SK-N-SH (cell line): ENCODE measurements around the gene SFXN5.

Experiments
- ELF1 ChIP-seq: IDR thresholded peaks from 2 replicates; pipeline ENCODE4 v1.4.0; 2012
- EZH2phosphoT487 ChIP-seq: fragments of 200-600 bp; sonication (generic); IDR thresholded peaks from 2 replicates; pipeline ENCODE4 v1.6.1; 2017; ENCODE audit warnings: low read depth, mixed run types, mild to moderate bottlenecking, antibody characterized with exemption, moderate library complexity, borderline replicate concordance
- FOXJ3 ChIP-seq: sonication (generic); formaldehyde crosslinking; IDR thresholded peaks from 2 replicates; pipeline ENCODE4 v1.5.1; 2020; ENCODE audit warnings: mild to moderate bottlenecking, missing genetic modification reagents
- GABPA ChIP-seq: IDR thresholded peaks from 2 replicates; pipeline ENCODE4 v1.4.0; 2012; ENCODE audit warnings: low read depth, mild to moderate bottlenecking
- NRF1 ChIP-seq: IDR thresholded peaks from 2 replicates; pipeline ENCODE4 v1.6.1; 2012; ENCODE audit warnings: low read depth, mild to moderate bottlenecking, low read length
- POLR2AphosphoS5 ChIP-seq: IDR thresholded peaks from 2 replicates; pipeline ENCODE4 v1.6.1; 2012; ENCODE audit warnings: low read depth, low read length
- TAF1 ChIP-seq: IDR thresholded peaks from 2 replicates; pipeline ENCODE4 v1.6.1; 2012; ENCODE audit warnings: low read depth, mild to moderate bottlenecking, low read length, moderate library complexity, borderline replicate concordance
- TCF12 ChIP-seq: IDR thresholded peaks from 2 replicates; pipeline ENCODE4 v1.4.0; 2012
- TF ChIP-seq, protein P1 (sequence below): fragments of 200-600 bp; sonication (generic); IDR thresholded peaks from 2 replicates; pipeline ENCODE4 v1.6.1; 2017; ENCODE audit warnings: antibody characterized with exemption, mild to moderate bottlenecking, moderate library complexity
- TF ChIP-seq, protein P2 (sequence below): IDR thresholded peaks from 2 replicates; pipeline ENCODE4 v1.4.0; 2012; ENCODE audit warnings: low read depth, borderline replicate concordance
- TF ChIP-seq, protein P3 (sequence below): IDR thresholded peaks from 2 replicates; pipeline ENCODE4 v1.4.0; 2012; ENCODE audit warnings: low read depth
- TF ChIP-seq, protein P4 (sequence below): fragments of 150-350 bp; IDR thresholded peaks from 2 replicates; pipeline ENCODE4 v1.6.1; 2017; ENCODE audit warnings: antibody characterized with exemption, low read length, low read depth, borderline replicate concordance
- TF ChIP-seq, protein P5 (sequence below): IDR thresholded peaks from 2 replicates; pipeline ENCODE4 v1.4.0; 2012; ENCODE audit warnings: low read depth, borderline replicate concordance

DNA sequence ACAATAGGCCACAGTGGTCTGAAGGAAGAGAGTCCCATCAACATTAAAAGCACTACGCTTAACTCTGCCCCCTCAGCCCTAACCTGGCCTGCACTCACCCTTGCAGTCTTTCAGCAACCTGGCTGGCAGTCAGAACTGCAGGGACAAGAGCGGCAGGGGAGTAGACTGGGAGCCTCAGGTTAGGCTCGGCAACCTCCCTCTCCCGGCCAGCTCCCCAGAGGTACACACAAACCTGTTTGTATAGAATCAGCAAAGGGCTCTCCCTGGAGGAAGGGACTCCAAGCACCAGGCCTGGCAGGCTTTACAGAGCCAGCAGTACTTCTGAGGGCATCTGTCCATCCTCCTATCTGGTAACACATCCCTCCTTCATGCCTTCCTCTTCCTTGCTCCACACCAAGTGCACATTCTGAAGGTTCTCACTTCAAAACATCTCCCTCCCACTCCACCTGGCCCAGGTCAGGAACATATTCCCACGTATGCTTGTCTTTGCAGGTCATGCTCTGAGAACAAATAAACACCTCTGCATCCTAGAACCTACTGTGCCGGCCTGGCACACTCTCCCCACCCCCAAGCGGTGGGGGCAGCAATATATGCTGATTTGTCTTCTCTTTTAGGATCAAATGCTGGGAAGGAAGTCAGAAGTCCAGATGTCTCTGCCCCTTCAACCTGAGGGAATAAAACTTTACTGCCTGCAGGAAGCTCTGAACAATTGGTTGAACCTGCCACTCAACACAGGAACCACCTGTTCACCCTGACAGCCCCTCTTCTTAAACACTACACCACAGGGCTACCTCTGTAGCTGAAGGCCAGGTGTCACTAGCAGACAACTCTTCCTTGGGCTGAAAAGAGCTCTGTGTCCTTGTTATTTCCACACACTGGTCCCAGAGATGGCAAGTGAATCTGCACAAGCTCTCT, 12.6 kb upstream of the SFXN5 start:
- TF ChIP-seq, protein P1, sequence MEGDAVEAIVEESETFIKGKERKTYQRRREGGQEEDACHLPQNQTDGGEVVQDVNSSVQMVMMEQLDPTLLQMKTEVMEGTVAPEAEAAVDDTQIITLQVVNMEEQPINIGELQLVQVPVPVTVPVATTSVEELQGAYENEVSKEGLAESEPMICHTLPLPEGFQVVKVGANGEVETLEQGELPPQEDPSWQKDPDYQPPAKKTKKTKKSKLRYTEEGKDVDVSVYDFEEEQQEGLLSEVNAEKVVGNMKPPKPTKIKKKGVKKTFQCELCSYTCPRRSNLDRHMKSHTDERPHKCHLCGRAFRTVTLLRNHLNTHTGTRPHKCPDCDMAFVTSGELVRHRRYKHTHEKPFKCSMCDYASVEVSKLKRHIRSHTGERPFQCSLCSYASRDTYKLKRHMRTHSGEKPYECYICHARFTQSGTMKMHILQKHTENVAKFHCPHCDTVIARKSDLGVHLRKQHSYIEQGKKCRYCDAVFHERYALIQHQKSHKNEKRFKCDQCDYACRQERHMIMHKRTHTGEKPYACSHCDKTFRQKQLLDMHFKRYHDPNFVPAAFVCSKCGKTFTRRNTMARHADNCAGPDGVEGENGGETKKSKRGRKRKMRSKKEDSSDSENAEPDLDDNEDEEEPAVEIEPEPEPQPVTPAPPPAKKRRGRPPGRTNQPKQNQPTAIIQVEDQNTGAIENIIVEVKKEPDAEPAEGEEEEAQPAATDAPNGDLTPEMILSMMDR: no peak
- TF ChIP-seq TAF1 (no peak), POLR2AphosphoS5 (no peak), EZH2phosphoT487 (no peak), FOXJ3 (CRISPR knock-in tag) (no peak), TCF12 (no peak), NRF1 (no peak), ELF1 (no peak), GABPA (no peak)
- TF ChIP-seq, protein P2, sequence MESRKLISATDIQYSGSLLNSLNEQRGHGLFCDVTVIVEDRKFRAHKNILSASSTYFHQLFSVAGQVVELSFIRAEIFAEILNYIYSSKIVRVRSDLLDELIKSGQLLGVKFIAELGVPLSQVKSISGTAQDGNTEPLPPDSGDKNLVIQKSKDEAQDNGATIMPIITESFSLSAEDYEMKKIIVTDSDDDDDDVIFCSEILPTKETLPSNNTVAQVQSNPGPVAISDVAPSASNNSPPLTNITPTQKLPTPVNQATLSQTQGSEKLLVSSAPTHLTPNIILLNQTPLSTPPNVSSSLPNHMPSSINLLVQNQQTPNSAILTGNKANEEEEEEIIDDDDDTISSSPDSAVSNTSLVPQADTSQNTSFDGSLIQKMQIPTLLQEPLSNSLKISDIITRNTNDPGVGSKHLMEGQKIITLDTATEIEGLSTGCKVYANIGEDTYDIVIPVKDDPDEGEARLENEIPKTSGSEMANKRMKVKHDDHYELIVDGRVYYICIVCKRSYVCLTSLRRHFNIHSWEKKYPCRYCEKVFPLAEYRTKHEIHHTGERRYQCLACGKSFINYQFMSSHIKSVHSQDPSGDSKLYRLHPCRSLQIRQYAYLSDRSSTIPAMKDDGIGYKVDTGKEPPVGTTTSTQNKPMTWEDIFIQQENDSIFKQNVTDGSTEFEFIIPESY: no peak
- TF ChIP-seq, protein P3, sequence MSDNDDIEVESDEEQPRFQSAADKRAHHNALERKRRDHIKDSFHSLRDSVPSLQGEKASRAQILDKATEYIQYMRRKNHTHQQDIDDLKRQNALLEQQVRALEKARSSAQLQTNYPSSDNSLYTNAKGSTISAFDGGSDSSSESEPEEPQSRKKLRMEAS: no peak
- TF ChIP-seq, protein P4, sequence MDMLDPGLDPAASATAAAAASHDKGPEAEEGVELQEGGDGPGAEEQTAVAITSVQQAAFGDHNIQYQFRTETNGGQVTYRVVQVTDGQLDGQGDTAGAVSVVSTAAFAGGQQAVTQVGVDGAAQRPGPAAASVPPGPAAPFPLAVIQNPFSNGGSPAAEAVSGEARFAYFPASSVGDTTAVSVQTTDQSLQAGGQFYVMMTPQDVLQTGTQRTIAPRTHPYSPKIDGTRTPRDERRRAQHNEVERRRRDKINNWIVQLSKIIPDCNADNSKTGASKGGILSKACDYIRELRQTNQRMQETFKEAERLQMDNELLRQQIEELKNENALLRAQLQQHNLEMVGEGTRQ: no peak
- TF ChIP-seq, protein P5, sequence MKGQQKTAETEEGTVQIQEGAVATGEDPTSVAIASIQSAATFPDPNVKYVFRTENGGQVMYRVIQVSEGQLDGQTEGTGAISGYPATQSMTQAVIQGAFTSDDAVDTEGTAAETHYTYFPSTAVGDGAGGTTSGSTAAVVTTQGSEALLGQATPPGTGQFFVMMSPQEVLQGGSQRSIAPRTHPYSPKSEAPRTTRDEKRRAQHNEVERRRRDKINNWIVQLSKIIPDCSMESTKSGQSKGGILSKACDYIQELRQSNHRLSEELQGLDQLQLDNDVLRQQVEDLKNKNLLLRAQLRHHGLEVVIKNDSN: no peak
